NCI-H345 treated with DMSO at 0.1 percent for 48 hours (cell line): Measurements from ENCODE around the gene KCTD19.
A peak's percentile ranks its signal among the peaks of the same experiment; 100 is the strongest.

Source experiments
- DNase-seq: peaks from one replicate; lab custom pipeline; 2025; ENCODE audit not compliant: unreplicated experiment; lab: John Stamatoyannopoulos, UW

The KCTD19 gene

DNA sequence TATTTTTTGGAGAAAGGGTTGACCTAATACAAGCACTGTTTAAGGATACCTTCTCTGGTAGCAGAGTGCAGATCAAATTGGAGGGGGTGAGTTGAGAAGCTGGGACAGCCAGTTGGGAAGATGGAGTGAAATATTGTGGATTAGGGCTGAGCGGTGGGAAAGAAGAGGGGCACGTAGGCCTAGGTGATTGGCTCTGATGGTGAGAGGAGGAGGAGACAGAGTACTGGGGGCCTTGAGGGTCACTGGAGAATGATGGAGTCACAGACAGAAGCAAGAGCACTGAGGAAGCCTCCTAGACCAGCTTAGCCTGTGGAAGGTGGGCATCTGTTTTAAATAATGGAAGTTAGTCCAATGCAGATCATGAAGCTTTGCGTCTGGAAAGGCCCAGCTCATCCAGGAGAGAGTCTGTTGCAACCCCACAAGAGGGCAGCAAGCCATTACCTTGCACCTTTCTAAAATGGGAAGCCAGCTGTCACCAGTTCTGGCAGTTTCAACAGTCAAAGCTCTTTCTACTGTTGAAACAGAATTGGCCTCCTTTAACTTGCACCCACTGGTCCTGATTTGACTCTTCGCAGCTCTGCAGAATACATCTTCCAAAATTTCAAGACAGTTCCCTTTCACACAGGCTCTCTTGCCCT lies 66.0 kb downstream of the KCTD19 start:
- DNase-seq, result peak; percentile 13

- no peak for DNase-seq
Measured at GRCh38 chr16:67259705-67260104, 66.8 kb downstream of the KCTD19 start.

DNA sequence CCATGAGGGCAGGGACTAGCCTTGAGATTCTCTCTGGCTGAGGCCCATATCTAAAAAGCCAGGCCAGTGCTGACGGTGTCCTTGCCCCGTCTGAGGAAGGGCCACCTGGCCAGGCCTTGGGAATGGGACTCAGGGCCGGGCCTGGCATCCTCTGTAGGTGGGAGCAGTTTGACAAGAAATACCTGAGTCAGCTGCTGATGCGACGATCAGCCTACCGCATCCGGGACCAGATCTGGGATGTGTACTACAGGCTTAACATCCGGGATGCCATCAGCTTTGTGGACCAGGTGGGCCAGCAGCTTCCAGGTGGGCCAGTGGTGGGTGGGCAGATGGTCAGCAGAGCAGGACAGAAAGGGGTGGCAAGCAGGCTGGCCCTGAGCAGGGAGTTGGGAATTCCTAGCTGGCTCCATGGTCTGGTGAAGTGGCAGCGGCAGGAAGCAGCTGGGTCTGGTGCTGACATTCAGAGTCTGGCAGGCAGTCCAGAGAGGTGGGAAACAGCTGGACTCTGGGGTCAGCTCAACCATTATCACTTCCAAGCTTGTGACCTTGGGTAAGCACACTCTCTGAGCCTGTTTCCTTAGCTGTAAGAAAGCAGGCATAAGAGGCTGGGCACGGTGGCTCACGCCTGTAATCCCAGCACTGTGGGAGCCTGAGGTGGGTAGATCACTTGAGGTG lies 68.2 kb downstream of the KCTD19 start:
- no peak for DNase-seq

GRCh38 chr16:67257486-67258160 lies 68.9 kb downstream of the KCTD19 start:
- DNase-seq, result no peak

DNA sequence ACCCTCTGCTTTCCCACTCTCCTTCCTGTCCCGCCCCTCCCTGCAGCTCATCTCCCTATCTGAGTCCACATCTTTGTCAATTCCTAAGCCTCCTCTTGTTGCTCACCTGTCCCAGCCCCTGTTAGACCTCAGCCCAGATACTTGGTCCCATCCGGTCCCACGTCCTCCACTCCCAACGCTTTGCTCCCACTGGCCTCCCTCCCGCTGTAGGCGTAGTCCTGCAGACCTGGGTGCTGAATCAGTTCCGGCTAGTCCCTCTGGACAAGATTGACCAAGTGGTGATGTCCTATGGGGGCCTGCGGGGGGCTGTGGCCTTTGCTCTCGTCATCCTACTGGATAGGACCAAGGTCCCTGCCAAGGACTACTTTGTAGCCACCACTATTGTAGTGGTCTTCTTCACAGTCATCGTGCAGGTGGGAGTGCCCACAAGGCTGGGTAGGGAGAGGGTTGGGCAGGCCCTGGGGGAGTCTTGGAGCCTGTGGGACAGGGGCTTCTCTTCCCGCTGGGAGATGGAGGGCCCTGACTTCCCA lies 69.8 kb downstream of the KCTD19 start:
- no peak for DNase-seq

GRCh38 chr16:67255553-67256221 lies 70.9 kb downstream of the KCTD19 start:
- no peak for DNase-seq

- DNase-seq, result no peak
Measured at GRCh38 chr16:67254801-67255552, 71.6 kb downstream of the KCTD19 start.

GRCh38 chr16:67252609-67253497 lies 73.7 kb downstream of the KCTD19 start:
- no peak for DNase-seq

- no peak for DNase-seq
Measured at GRCh38 chr16:67250045-67250327, 76.6 kb downstream of the KCTD19 start.

GRCh38 chr16:67249178-67250044 lies 77.1 kb downstream of the KCTD19 start:
- no peak for DNase-seq

DNA sequence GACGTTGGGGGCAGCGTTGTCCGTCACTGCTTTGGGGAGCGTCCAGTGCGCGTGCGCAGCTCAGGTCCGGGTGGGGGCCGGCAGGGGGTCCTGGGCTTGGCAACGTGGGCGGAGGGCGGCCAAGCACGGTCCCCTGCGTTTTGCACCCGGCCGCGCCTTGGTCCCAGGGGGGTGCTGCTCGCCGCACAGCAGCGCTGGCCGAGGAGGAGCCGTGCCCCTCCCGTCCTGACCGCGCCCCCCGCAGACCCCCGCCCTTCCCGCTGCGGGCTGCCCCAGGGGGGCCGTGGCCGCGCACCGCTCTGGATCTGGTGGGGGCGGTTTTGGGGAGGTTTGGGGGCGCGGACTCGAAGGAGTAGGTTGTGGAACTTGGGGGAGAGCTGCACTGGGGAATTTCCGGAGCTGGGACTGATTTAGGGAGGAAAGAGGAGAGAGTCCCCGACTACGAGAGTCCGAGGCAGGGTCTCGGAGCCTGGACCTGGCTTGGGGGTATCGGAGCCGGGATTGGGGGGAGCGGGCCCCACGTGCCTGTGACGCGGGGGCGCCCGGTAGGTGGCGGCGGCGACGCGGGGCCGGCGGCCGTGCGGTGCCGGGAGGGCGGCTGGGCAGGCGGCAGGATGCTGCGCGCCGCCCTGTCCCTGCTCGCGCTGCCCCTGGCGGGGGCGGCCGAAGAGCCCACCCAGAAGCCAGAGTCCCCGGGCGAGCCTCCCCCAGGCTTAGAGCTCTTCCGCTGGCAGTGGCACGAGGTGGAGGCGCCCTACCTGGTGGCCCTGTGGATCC lies 78.0 kb downstream of the KCTD19 start, which contains the start of gene SLC9A5:
TSS of gene SLC9A5 (plus strand) at position 579 of the 777 bp plus-strand sequence. CDS start at position 615, 36 bp downstream.
- no peak for DNase-seq

DNA sequence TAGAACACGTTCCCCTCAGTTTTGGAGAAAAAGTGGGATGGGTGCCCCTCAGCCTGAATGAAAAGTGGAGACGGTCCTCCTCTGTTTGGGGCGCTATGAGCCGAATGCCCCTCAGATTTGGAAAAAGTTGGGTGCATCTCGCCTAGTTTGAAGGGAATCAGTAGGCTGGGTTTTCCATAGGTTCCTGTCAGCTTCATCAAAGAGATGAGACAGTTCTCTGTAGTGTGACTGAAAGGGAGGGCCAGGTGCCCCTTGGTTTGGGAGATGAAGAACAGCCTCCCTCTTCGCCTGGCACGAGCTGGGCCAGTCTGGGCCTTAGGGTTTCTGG lies 78.5 kb downstream of the KCTD19 start:
- DNase-seq, result no peak

GRCh38 chr16:67247192-67248072 lies 79.1 kb downstream of the KCTD19 start, which contains the start of gene FHOD1:
FHOD1 (minus strand) TSS chr16:67247481; CDS start chr16:67247410, 71 bp downstream.
- DNase-seq, result peak; percentile 65

DNA sequence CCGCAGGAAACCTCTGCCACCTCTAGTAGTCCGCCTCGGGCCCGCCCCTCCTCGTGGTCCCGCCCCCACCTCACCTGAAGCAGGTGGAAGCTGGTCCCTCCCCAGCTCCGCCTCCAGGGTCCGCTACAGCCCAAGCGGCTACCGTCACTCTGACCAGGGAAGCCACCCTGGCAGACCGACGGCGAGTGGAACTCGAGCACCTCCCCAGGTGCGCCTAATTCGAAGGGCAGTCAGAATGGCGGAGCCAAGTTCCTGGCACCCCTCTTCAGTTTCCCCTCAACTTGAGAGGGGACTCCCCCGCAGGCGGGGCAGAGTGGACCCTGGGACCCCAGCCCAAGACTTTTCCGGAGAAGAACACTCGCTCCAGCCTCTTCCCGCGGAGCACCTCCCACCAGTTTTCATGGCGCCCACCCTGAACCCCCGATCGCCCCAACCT lies 79.8 kb downstream of the KCTD19 start:
- DNase-seq, result peak; percentile 19

DNA sequence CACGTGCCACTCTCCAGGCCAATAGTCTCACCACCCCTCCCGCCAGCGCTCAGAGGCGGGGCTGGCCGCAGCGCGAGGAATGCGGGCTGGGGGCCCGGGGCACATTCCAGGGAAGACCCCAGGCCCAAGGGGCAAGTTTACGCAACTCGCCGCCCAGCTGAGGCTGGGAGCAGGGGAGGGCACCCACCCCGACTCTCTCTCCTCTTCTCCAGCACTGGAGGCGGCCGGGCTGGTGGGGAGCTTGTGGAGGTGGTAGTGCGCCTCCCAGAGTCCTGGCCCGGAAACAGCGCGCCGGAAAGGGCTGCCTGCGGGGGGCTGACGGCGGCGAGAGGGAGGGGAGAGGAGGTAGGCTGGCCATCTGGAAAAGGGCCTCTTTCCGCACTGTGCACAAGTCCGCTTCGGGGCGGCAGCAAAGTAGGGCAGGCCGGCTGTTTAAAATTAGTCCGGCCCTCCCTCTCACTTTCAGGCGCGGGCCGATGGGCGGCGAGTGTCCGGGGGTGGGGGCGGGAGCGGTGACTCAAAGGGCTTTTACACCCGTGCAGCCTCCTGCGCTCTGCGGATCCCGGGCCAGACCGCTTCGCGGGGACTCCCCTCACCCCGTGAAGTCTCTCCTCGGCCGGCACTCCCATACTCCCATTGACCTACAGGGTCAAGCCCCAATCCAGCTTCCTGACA lies 80.3 kb downstream of the KCTD19 start:
- no peak for DNase-seq

DNA sequence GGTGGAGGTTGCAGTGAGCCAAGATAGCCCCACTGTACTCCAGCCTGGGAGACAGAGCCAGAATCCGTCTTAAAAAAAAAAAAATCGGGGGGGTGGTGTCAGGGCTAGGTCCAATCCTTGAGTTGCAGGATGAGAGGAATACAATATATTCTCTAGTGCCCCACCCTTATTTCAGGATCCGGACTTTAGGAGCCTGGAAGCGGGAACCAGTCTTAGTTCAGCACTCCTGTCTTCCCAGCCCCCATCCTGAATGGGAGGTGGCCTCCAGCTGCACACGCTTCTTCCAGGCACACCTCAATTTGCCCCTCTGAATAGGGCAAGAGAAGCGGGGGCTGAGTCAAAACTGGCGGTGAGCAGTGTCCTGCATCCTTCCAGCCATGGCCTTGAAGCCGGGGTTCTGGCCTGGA lies 80.9 kb downstream of the KCTD19 start:
- DNase-seq, result no peak

GRCh38 chr16:67245186-67245585 lies 81.4 kb downstream of the KCTD19 start:
- no peak for DNase-seq
